ENCODE data around the gene PCGF1. TPM values are rescaled to one million over a fixed set of nuclear protein-coding genes. Genes with fewer than 3 reads are reported as not detected.

PCGF1 gene
- total and polyA plus RNA-seq, 2 of the 13 experiments (the other 11 are each of a cell fraction or from before 2014, with no cell fraction given), result 20.4 to 22.6 TPM

DNA sequence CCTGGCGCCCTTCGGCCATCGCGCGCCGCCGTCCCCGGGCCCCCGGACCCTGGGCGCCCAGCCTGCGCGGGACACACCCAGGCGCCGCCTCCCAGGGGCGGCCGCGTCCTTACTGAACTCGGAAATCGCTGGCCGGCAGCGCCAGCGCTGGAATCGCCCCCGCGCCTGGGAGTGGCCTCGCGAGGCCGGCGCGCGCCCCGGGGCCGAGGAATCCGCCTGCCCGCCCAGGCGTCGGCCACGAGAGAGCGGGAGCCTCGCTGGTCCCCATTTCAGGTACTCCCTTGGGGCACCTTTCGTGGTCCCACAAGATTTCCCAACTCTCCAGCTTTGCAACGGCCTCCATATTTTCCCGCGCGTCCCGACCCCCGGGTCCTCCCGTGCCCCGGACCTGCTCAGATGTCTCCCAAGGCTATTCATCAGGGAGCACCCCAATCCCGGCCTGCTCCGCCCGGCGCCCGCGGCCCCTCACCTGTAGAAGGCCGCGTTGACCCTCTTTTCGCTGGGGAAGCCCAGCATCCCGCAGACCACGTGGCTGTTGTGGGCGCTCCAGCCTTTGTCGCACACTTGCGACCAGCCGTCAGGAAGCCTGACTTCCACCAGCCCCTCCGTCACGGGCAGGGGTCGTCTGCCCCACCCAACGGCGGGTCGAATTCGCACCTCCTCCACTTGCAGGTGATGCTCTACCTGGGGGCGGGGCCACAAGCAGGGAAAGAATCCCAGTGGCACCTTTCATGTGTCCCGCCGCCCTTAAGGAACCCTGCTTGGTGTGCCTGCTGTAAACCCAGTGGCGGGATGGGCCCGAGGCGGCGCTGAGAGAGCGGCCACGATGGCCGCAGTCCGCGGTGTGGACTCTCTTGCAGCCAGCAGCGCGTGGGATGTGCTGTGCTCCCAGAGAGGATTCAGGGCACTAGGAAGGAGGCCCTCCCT is 41.7 kb upstream of the PCGF1 start (continued):
- TF ChIP-seq, protein P1, sequence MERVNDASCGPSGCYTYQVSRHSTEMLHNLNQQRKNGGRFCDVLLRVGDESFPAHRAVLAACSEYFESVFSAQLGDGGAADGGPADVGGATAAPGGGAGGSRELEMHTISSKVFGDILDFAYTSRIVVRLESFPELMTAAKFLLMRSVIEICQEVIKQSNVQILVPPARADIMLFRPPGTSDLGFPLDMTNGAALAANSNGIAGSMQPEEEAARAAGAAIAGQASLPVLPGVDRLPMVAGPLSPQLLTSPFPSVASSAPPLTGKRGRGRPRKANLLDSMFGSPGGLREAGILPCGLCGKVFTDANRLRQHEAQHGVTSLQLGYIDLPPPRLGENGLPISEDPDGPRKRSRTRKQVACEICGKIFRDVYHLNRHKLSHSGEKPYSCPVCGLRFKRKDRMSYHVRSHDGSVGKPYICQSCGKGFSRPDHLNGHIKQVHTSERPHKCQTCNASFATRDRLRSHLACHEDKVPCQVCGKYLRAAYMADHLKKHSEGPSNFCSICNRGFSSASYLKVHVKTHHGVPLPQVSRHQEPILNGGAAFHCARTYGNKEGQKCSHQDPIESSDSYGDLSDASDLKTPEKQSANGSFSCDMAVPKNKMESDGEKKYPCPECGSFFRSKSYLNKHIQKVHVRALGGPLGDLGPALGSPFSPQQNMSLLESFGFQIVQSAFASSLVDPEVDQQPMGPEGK (CRISPR knock-in tag; IDR thresholded peaks at IDR 0.05), result peak; percentile 26; the same call in 1 of the 2 replicates
- TF ChIP-seq, protein P2, sequence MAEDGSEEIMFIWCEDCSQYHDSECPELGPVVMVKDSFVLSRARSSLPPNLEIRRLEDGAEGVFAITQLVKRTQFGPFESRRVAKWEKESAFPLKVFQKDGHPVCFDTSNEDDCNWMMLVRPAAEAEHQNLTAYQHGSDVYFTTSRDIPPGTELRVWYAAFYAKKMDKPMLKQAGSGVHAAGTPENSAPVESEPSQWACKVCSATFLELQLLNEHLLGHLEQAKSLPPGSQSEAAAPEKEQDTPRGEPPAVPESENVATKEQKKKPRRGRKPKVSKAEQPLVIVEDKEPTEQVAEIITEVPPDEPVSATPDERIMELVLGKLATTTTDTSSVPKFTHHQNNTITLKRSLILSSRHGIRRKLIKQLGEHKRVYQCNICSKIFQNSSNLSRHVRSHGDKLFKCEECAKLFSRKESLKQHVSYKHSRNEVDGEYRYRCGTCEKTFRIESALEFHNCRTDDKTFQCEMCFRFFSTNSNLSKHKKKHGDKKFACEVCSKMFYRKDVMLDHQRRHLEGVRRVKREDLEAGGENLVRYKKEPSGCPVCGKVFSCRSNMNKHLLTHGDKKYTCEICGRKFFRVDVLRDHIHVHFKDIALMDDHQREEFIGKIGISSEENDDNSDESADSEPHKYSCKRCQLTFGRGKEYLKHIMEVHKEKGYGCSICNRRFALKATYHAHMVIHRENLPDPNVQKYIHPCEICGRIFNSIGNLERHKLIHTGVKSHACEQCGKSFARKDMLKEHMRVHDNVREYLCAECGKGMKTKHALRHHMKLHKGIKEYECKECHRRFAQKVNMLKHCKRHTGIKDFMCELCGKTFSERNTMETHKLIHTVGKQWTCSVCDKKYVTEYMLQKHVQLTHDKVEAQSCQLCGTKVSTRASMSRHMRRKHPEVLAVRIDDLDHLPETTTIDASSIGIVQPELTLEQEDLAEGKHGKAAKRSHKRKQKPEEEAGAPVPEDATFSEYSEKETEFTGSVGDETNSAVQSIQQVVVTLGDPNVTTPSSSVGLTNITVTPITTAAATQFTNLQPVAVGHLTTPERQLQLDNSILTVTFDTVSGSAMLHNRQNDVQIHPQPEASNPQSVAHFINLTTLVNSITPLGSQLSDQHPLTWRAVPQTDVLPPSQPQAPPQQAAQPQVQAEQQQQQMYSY (CRISPR knock-in tag; IDR thresholded peaks at IDR 0.05), result 0 out of 2 replicates have a peak, but pooled peaks have one; percentile 11
- TF ChIP-seq ERF (CRISPR knock-in tag; IDR thresholded peaks at IDR 0.05) (peak; percentile 54), JARID2 (CRISPR knock-in tag; IDR thresholded peaks at IDR 0.05; ENCODE audit: insufficient replicate concordance) (no peak), BCL6 (CRISPR knock-in tag; IDR thresholded peaks at IDR 0.05) (0 out of 2 replicates have a peak, but pooled peaks have one; percentile 5), KLF9 (CRISPR knock-in tag; IDR thresholded peaks at IDR 0.05; ENCODE audit: low read depth) (no peak), ZNF143 (CRISPR knock-in tag; IDR thresholded peaks at IDR 0.05) (no peak), ZSCAN20 (CRISPR knock-in tag; IDR thresholded peaks at IDR 0.05; ENCODE audit: borderline replicate concordance) (peak; percentile 86; the same call in 1 of the 2 replicates), BORCS8-MEF2B (CRISPR knock-in tag; IDR thresholded peaks at IDR 0.05) (peak; percentile 32; the same call in 1 of the 2 replicates), TAF1 (CRISPR knock-in tag; IDR thresholded peaks at IDR 0.05) (no peak; the same call in 1 of the 2 replicates), ZSCAN29 (CRISPR knock-in tag; conservative IDR thresholded peaks at IDR 0.05) (peak; percentile 74; the same call in 1 of the 2 replicates), MXD4 (CRISPR knock-in tag; IDR thresholded peaks at IDR 0.05) (peak; percentile 20; the same call in 1 of the 2 replicates), PHF20 (CRISPR knock-in tag; IDR thresholded peaks at IDR 0.05) (no peak; the same call in 1 of the 2 replicates), TCF12 (IDR thresholded peaks at IDR 0.05) (no peak), TCF12 (CRISPR knock-in tag; IDR thresholded peaks at IDR 0.05) (0 out of 2 replicates have a peak, but pooled peaks have one; percentile 26)
- TF ChIP-seq, protein P3, sequence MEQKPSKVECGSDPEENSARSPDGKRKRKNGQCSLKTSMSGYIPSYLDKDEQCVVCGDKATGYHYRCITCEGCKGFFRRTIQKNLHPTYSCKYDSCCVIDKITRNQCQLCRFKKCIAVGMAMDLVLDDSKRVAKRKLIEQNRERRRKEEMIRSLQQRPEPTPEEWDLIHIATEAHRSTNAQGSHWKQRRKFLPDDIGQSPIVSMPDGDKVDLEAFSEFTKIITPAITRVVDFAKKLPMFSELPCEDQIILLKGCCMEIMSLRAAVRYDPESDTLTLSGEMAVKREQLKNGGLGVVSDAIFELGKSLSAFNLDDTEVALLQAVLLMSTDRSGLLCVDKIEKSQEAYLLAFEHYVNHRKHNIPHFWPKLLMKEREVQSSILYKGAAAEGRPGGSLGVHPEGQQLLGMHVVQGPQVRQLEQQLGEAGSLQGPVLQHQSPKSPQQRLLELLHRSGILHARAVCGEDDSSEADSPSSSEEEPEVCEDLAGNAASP (CRISPR knock-in tag; IDR thresholded peaks at IDR 0.05; ENCODE audit: borderline replicate concordance), result 0 out of 2 replicates have a peak, but pooled peaks have one; percentile 21
- TF ChIP-seq, protein P4, sequence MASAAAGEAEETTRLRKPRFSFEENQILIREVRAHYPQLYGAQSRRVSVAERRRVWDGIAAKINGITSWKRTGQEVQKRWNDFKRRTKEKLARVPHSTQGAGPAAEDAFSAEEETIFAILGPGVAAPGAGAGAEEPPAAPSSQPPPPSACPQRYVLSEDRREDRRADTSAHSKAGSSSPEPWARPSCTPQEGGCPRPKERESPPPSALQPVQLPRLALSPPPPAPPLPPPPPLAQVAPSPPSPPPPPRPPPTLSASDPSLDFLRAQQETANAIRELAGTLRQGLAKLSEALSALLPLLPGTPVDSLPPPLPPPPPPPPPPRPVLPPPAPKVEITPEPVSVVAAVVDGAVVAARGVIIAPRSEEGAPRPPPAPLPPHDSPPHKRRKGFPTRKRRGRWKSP (CRISPR knock-in tag; IDR thresholded peaks at IDR 0.05), result peak; percentile 82
